Right kidney (tissue), 1 donor: ENCODE measurements around the gene PROCA1.
A peak's percentile ranks its signal among the peaks of the same experiment; 100 is the strongest.
"Not testable (repeated sequence)": the region's sequence is repeated elsewhere in the genome, so short reads cannot be mapped to it uniquely, and the experiment has no call there.

Source experiments
- DNase-seq: peaks from one replicate; pipeline ENCODE4 v3.0.0-alpha.2; 2016

Gene PROCA1

GRCh38 chr17:28744972-28745785, 33.5 kb upstream of the PROCA1 start:
- peak; percentile 76 for DNase-seq

DNA sequence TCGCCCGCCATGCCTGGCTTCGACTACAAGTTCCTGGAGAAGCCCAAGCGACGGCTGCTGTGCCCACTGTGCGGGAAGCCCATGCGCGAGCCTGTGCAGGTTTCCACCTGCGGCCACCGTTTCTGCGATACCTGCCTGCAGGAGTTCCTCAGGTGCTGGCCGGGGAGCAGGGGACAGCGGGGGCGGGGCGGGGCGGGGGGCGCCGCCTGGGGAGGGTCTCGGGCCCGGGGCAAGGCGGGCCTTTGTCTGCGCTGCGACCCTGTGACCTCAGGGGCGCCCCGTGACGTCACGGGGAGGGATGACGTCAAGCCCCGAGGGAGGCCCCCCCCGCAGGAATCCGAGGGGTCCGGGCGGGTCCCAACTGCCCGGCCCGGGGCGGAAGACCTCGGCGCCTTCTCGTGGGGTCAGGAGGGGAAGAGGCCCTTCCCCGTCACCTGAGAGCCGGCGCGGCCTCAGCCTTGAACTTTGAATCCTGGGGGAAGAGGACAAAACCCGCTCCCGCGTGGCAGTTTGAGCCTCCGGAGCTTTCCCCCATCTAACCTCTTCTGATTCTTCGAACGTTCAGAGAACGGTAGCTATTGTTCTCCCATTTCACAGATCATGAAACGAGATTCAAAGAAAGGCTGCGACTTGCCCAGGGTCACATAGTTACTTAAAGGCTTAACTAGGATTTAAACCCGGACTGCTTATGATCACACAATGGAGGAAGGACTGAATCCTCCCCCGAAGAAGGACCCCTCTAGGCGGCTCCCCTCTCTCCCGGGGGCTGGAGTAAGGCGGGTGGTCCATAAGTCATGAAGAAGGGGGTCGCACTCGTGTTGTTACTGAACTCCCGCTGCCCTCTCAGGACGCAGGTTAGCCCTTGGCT, 32.6 kb upstream of the PROCA1 start:
- peak; percentile 71 for DNase-seq

DNA sequence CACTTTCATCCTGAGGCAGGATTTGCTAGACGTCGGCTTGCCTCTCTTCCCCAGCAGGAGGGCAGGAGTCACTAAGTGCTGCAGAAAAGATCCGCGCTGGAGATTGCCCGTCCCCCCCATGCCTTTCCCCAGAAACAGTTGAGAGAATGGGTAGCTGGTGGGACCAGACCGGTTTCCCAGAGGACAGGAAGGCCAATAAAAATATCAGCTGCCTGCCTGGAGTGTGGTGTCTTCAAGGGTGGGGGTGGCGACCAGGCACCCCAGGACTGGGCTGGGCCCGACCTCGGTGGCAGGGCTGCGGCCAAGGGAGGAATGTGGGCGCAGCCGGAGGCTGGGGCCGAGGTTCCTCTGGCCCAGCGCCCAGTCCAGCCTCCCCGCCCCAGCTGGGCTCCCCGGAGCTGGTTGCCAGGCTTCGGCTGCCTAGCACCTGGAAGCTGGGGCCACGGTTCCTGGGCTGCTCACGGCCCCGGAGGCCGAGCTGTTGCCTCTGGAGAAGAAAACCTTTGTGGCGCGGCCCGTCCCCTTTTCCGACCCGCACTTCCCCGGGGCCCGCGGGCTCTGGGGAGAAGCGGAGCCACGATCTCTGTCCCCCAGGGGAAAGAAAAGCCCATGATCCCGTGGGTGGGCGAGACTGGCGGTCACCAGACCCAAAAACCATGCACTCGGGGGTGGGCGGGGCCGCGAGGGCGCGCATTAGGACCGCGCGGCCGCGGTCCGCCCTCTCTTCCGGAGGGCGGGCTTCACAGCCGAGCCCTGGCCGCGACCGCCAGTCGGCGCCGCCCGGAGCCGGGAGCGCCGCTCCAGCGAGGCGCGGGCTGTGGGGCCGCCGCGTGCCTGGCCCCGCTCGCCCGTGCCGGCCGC, 31.8 kb upstream of the PROCA1 start, which contains the start of gene TRAF4:
TRAF4 (plus strand) TSS at position 769 of the 861 bp plus-strand sequence. CDS start 102 bp downstream, outside the sequence.
- DNase-seq: peak; percentile 97

DNA sequence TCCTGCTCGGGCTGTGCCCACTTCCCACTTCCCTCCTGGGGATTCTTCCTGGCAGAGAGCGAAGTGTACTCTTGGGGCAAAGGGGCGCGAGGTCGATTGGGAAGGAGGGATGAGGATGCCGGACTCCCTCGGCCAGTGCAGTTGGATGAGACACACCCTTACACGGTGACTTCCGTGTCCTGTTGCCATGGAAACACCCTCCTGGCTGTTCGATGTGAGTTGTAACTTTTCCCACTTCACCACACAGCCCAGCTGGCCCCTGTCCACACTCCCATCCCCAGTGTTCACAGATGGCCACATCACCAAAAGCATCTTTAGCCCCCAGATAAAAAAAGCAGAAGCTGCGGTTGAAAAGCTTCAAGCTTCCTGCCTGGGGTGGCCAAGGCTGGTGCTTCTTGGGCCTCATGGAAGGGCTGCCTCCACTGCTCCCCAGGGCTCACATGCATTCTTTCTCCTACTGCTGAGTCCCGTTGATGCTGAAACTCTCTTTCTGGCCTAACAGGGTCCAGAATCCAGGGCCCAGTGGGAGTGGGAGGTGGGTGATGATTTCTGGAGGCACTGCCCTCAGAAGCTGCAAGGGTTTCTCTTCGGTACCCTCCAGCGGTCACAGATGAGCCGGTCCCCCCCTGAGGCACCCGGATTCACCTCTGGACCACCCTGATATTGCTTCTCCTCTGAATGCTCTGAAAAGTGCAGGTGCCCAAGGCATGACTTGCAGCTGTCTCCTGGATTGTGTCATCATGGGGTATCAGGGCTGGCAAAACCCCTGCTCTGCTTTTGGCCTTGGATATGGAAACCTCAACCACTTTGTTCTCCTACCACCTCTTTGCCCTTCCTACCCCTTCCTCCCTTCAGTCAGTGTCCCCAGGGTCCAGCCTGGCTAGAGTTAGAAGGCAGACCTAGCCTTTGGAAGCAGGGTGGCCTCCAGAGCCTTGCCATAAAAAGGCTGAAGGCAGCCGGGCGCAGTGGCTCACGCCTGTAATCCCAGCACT, 30.0 kb upstream of the PROCA1 start:
- DNase-seq: no peak

DNA sequence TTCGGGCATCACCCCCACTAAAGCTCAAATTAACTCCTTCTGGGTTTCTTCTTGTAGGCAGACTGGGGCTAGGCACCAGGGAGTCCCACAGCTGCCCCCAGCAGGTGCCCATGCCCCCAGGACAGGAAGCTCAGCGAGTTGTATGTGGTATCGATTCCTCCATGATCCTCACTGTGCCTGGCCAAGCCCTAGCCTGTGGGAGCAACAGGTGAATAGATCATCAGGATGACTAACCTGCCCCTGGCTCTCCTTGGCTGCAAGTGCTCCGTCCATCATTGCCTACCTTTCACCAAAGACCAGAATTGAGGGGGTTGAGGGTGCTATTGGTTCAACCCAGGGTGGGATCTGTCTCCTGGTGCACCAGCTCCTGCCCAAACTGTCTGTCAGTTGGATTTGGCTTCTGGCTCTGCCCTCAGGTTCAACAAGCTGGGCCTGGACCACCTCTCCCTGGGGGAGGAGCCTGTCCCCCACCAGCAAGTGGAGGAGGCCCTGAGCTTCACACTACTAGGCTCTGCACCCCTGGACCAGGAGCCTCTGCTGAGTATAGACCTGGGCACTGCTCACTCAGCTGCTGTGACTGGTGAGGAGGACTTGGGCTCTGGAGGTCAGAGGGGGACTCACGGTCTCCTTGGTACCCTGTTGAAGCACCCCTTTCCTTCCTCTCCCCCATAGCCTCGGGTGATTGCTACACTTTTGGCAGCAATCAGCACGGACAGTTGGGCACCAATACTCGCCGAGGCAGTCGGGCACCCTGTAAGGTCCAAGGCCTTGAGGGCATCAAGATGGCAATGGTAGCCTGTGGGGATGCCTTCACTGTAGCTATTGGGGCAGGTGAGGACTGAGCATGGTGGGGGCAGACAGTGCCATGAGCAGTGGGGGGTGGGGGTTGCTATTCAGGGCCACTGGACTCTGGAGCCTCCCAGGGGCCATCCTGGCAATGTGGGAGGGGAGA, 29.0 kb upstream of the PROCA1 start:
- DNase-seq: no peak

DNA sequence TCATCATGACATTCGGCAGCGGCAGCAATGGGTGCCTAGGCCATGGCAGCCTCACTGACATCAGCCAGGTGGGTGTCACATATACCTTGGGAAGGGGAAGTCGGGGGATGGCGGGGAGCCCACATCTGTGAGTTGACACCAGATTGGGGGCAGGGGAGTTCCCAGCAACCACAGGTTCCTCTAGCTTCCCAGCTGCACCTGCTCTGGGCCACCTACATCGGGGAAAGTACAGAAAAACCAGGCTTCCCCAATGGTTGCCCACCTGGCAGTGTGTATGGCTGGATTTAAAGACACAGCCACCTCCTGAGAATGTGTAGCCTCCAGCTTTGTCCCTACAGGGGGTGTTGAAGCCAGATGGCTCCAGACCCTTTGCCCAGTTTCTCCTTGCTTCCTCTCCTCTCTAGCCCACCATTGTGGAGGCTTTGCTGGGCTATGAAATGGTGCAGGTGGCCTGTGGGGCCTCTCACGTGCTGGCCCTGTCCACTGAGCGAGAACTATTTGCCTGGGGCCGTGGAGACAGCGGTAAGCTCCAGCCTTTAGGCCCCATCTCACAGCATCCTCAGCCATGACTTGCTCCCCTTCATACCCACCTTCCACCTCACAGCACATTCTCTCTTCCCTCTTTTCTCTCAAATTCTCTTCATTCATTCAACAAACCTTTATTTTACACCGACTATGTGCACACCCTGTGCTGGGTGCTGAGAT, 27.1 kb upstream of the PROCA1 start:
- DNase-seq: no peak

DNA sequence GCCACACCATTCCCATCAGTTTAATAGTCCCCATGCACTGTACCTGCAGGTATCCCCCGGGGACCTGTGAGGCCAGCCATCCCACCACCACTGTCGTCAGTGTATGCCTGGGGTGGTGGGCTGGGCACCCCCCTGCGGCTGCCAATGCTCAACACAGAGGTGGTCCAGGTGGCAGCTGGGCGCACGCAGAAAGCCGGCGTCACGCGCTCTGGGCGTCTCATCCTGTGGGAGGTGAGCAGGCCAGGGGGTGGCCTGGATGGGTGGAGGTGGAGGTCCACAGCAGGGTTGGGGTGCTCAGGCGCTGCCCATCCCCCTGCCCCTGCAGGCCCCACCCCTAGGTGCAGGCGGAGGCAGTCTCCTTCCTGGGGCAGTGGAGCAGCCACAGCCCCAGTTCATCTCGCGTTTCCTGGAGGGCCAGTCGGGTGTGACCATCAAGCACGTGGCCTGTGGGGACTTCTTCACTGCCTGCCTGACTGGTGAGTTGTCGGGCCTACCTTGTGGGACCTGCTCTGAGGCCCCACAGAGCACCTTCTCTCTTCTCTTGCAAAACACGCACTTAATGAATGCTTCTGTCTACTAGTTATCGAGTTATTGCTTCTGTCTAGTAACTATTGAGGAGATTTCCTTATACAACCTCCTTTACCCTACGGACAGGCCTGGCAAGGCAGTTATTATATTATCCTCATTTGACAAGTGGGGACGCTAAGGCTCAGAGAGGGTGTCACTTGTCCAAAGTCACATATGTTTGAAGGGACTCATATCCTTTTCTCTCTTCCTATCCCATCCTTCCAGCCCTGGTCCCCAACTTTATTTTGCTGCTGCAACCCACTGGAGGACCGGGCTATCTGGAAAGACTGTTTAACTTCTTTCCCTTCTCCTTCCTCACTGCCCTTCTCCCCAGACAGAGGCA, 26.3 kb upstream of the PROCA1 start:
- DNase-seq: no peak

DNA sequence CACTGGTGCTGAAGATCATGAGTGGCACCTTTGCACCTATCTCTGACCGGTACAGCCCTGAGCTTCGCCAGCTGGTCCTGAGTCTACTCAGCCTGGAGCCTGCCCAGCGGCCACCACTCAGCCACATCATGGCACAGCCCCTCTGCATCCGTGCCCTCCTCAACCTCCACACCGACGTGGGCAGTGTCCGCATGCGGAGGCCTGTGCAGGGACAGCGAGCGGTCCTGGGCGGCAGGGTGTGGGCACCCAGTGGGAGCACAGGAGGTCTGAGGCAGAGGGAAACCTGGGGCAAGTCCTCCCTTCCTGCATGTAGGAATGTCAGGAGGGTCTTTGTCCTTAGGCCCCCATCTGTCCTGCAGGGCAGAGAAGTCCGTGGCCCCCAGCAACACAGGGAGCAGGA, 25.6 kb upstream of the PROCA1 start:
- DNase-seq: no peak

GRCh38 chr17:28735913-28736769, 24.5 kb upstream of the PROCA1 start:
- DNase-seq: not testable (repeated sequence)

GRCh38 chr17:28735242-28735722, 23.6 kb upstream of the PROCA1 start:
- DNase-seq: no peak

GRCh38 chr17:28734712-28735241, 23.1 kb upstream of the PROCA1 start:
- DNase-seq: no peak

DNA sequence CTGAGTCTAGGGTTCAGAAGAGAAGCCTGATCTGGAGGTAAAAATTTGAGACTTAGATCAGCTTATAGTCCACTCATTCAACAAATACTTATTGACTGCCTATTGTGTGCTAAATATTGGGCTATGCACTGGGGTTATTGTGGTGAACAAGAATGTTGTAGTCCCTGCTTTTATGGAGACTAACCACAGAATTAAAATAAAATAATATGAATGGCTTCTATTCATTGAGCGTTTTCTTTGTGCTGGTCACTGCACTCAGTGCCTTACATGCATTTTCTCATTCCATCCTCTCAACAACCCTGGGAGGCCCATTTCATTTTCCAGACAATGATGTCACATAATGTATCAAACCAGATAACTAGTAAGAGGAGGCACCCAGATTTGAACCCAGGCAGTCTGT, 21.7 kb upstream of the PROCA1 start:
- DNase-seq: no peak

- DNase-seq: no peak
Measured at GRCh38 chr17:28729950-28730330, 18.3 kb upstream of the PROCA1 start.

DNA sequence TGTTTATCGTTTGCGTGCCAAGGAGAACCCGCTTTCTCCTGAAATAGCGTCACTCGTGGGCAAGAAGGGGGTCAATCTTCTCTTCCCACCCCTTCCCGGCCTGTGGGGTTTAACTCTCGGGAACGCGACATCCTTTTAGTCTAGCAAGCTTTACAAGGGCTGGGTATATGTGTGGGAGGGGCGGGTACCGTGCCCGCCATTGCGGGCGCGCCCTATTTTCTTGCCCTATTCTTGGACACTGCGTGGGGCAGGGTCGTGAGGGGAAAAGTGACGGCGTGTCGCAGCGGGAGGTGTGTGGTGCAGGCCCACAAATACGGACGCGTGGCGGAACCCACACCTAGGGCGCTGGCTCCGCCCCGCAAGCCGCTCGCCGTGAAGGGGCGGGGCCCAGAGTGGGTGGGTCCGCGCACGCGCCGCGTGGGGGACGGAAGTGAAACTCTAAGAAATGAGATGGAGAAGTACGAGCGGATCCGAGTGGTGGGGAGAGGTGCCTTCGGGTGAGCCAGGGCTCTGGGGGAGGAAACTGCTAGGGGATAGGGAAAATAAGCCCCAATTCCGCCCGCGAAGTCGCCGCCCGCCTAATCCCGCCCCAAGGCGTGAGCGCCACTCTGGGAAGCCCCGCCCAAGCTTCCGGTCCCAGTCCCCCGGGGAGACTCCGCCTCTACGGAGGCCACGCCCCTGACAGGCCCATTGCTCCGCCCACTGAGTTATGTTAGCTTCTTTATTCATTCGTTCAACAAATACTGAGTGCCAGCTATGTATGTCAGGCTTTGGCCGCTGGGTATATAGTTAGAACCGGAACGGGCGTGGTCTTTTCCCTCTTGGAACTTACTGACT, 16.9 kb upstream of the PROCA1 start, which contains the start of gene NEK8:
NEK8 (plus strand) TSS at position 425 of the 837 bp plus-strand sequence; CDS start at position 451, 26 bp downstream.
- DNase-seq: peak; percentile 98
